ENCODE results near the gene RIOK1.

DNA sequence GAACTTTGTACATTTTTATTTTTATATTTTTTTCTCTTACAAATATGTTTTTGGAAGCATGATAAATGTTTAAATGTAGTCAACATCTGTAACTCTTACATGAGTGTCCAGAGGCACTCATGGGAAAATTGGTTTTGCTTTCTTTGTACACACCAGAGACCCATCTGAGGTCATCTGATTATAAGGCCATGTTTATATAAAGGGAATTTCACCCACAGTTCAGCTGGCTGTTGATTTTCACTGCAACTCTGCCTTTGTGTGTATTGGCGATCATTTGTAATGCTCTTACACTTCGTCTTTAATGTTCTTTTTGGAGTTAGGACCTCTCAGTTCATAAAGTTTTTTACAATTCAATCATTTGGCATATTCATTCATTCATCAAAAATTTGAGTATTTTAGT is 28.1 kb downstream of the RIOK1 start:
- no peak for TF ChIP-seq POLR2AphosphoS5 (IDR thresholded peaks at IDR 0.05)
- TF ChIP-seq, protein P1, sequence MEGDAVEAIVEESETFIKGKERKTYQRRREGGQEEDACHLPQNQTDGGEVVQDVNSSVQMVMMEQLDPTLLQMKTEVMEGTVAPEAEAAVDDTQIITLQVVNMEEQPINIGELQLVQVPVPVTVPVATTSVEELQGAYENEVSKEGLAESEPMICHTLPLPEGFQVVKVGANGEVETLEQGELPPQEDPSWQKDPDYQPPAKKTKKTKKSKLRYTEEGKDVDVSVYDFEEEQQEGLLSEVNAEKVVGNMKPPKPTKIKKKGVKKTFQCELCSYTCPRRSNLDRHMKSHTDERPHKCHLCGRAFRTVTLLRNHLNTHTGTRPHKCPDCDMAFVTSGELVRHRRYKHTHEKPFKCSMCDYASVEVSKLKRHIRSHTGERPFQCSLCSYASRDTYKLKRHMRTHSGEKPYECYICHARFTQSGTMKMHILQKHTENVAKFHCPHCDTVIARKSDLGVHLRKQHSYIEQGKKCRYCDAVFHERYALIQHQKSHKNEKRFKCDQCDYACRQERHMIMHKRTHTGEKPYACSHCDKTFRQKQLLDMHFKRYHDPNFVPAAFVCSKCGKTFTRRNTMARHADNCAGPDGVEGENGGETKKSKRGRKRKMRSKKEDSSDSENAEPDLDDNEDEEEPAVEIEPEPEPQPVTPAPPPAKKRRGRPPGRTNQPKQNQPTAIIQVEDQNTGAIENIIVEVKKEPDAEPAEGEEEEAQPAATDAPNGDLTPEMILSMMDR (IDR thresholded peaks at IDR 0.05): no peak
